Liver (tissue), 9 donors: ENCODE measurements around the gene MBOAT1. TPM values are rescaled to one million over a fixed set of nuclear protein-coding genes. Genes with fewer than 3 reads are reported as not detected.

Experiments used
- DNase-seq: peaks from one replicate; pipeline ENCODE4 v3.0.0-alpha.2; 2017; ENCODE audit warnings: low spot score
- H3K27ac ChIP-seq, 2 donors: one replicate each; pipeline ENCODE4 v1.7.0; 2013; ENCODE audit warnings: inconsistent platforms in 2 of 2, low read length in 2 of 2, control low read depth in 1 of 2, low read depth in 1 of 2, mild to moderate bottlenecking in 1 of 2
- H3K27me3 ChIP-seq, 4 donors: one replicate each; pipeline versions ENCODE4 v1.6.1 to v1.7.0; 2013; ENCODE audit warnings: low read length in 3 of 4, inconsistent platforms in 1 of 4, mild to moderate bottlenecking in 1 of 4, moderate library complexity in 1 of 4; ENCODE audit not compliant: control insufficient read depth in 4 of 4, insufficient read depth in 4 of 4
- H3K36me3 ChIP-seq, 4 donors: one replicate each; pipeline versions ENCODE4 v1.6.1 to v1.7.0; 2013; ENCODE audit warnings: low read length in 3 of 4, mild to moderate bottlenecking in 3 of 4, low read depth in 1 of 4, moderate library complexity in 1 of 4; ENCODE audit not compliant: control insufficient read depth in 4 of 4, insufficient read depth in 3 of 4
- H3K4me1 ChIP-seq, 4 donors: one replicate each; pipeline versions ENCODE4 v1.6.1 to v1.7.0; 2013; ENCODE audit warnings: low read length in 3 of 4, mild to moderate bottlenecking in 3 of 4, moderate library complexity in 1 of 4; ENCODE audit not compliant: control insufficient read depth in 4 of 4, insufficient read depth in 4 of 4
- H3K4me3 ChIP-seq, 3 donors: one replicate each; pipeline versions ENCODE4 v1.6.1 to v1.7.0; 2013; ENCODE audit warnings: low read length in 3 of 3, control low read depth in 1 of 3, low read depth in 1 of 3, mild to moderate bottlenecking in 1 of 3
- H3K9ac ChIP-seq, 2 donors: one replicate each; pipeline ENCODE4 v1.7.0; 2013; ENCODE audit warnings: low read length in 2 of 2, mild to moderate bottlenecking in 2 of 2, moderate library complexity in 2 of 2, control low read depth in 1 of 2, low read depth in 1 of 2
- H3K9me3 ChIP-seq, 4 donors: one replicate each; pipeline versions ENCODE4 v1.6.1 to v1.7.0; 2013; ENCODE audit warnings: low read length in 3 of 4; ENCODE audit not compliant: control insufficient read depth in 4 of 4
- EGR1 ChIP-seq, 2 donors: IDR thresholded peaks; 2 replicates each; pipeline ENCODE4 v1.6.1; 2016 to 2018; ENCODE audit warnings: antibody characterized with exemption in 2 of 2, low read depth in 2 of 2
- FOXA1 ChIP-seq: IDR thresholded peaks from 2 replicates; pipeline ENCODE4 v1.6.1; 2016; ENCODE audit warnings: antibody characterized with exemption
- JUND ChIP-seq, 2 donors: IDR thresholded peaks; 2 replicates each; pipeline ENCODE4 v1.6.1; 2016; ENCODE audit warnings: antibody characterized with exemption in 2 of 2
- NR2F2 ChIP-seq: IDR thresholded peaks from 2 replicates; pipeline ENCODE4 v1.6.1; 2016; ENCODE audit warnings: antibody characterized with exemption
- TAF1 ChIP-seq: conservative IDR thresholded peaks from 2 replicates; pipeline ENCODE4 v1.6.1; 2016; ENCODE audit warnings: antibody characterized with exemption, mild to moderate bottlenecking
- YY1 ChIP-seq: IDR thresholded peaks from 2 replicates; pipeline ENCODE4 v1.6.1; 2016; ENCODE audit warnings: antibody characterized with exemption, mild to moderate bottlenecking
- WGBS: extraction: QIAGEN DNeasy Blood & Tissue Kit; methylation state at CpG from one replicate; pipeline ENCODE4 v1.1.7; 2013; 5-methylcytosine and 5-hydroxymethylcytosine counted together
- polyA plus RNA-seq, 2 donors: library from polyadenylated mRNA; stranded (reverse) in 1 of 2; unstranded in 1 of 2; fragments of 200-250 nt in 1 of 2; fragments of >200 nt in 1 of 2; fragmentation: Nextera tagmentation in 1 of 2; extraction: Ambion mirVana in 1 of 2; gene quantifications; one replicate each; pipeline versions ENCODE4 v1.2.1 to v1.2.3, GENCODE V29; 2013 to 2015
- total RNA-seq, 2 donors: library from RNA; depleted of rRNA; stranded (reverse); fragments of >200 nt; gene quantifications; one replicate each; pipeline ENCODE4 v1.2.3, GENCODE V29; 2014
- TF ChIP-seq, protein P1 (sequence below): IDR thresholded peaks from 2 replicates; pipeline ENCODE4 v1.6.1; 2016; ENCODE audit warnings: antibody characterized with exemption
- TF ChIP-seq, protein P2 (sequence below): fragments of 150-350 bp; IDR thresholded peaks from 2 replicates; pipeline ENCODE4 v1.5.1; 2017; ENCODE audit warnings: improper control_type of control experiment, low read depth, low read length; ENCODE audit not compliant: missing input control
- TF ChIP-seq, protein P3 (sequence below): IDR thresholded peaks from 2 replicates; pipeline ENCODE4 v1.6.1; 2016; ENCODE audit warnings: antibody characterized with exemption, mild to moderate bottlenecking
- TF ChIP-seq, protein P4 (sequence below): IDR thresholded peaks from 2 replicates; pipeline ENCODE4 v1.6.1; 2016; ENCODE audit warnings: antibody characterized with exemption
- donor health status: healthy.
- donor health status: healthy.
- donor health status: healthy.
- donor health status: healthy.
- donor health status: healthy.

Gene MBOAT1
- total and polyA plus RNA-seq, 4 donors: 1.2 to 9.3 (median 3.3) TPM

GRCh38 chr6:20156824-20157223 is 55.4 kb downstream of the MBOAT1 start (continued):
- TF ChIP-seq, protein P1, sequence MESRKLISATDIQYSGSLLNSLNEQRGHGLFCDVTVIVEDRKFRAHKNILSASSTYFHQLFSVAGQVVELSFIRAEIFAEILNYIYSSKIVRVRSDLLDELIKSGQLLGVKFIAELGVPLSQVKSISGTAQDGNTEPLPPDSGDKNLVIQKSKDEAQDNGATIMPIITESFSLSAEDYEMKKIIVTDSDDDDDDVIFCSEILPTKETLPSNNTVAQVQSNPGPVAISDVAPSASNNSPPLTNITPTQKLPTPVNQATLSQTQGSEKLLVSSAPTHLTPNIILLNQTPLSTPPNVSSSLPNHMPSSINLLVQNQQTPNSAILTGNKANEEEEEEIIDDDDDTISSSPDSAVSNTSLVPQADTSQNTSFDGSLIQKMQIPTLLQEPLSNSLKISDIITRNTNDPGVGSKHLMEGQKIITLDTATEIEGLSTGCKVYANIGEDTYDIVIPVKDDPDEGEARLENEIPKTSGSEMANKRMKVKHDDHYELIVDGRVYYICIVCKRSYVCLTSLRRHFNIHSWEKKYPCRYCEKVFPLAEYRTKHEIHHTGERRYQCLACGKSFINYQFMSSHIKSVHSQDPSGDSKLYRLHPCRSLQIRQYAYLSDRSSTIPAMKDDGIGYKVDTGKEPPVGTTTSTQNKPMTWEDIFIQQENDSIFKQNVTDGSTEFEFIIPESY: no peak
- no peak for TF ChIP-seq FOXA1

- TF ChIP-seq EGR1 (IDR thresholded peaks at IDR 0.05; ENCODE audit: low read depth in 2 of 2): no peak
- DNase-seq: no peak
- no peaks in the 10 kb centered on the region for H3K9me3 ChIP-seq
- H3K36me3 ChIP-seq: no peaks in the 10 kb centered on the region
- H3K4me1 ChIP-seq: peaks cover 0 to 4% (median under 1%) of the 10 kb centered on the region in 4 donors
- no peak overlapping the region for H3K9ac ChIP-seq
- H3K27ac ChIP-seq: no peak overlapping the region
- H3K4me3 ChIP-seq: no peak overlapping the region
- H3K27me3 ChIP-seq: no peaks in the 10 kb centered on the region
- 80% methylated on average over 2 of the region's 2 CpGs for WGBS
Observed at GRCh38 chr6:20154753-20155152, 57.5 kb downstream of the MBOAT1 start.

DNA sequence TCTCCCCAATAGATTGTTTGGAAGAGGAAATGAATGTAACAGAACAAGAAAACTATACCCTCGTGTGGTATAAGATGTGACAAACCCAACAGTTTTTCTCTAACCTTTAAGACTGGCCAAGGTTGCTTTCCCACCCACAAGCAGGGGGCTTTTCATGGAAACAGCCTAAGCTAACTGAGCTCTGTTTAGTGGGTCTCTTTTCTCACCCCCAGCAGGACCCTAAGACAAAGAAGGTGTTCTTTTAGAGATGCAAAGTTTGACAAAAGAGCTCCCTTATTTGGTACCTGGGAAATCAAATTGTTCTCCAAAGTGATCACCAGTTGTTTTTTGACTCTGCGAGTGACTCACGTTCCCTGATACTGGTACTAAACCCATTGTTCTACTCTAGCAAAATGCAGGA is 59.1 kb downstream of the MBOAT1 start:
- TF ChIP-seq, protein P1: no peak
- TF ChIP-seq NR2F2 (no peak), YY1 (no peak), FOXA1 (no peak), JUND (IDR thresholded peaks at IDR 0.05) (no peak), TAF1 (no peak), EGR1 (IDR thresholded peaks at IDR 0.05; ENCODE audit: low read depth in 2 of 2) (no peak)
- TF ChIP-seq, protein P2, sequence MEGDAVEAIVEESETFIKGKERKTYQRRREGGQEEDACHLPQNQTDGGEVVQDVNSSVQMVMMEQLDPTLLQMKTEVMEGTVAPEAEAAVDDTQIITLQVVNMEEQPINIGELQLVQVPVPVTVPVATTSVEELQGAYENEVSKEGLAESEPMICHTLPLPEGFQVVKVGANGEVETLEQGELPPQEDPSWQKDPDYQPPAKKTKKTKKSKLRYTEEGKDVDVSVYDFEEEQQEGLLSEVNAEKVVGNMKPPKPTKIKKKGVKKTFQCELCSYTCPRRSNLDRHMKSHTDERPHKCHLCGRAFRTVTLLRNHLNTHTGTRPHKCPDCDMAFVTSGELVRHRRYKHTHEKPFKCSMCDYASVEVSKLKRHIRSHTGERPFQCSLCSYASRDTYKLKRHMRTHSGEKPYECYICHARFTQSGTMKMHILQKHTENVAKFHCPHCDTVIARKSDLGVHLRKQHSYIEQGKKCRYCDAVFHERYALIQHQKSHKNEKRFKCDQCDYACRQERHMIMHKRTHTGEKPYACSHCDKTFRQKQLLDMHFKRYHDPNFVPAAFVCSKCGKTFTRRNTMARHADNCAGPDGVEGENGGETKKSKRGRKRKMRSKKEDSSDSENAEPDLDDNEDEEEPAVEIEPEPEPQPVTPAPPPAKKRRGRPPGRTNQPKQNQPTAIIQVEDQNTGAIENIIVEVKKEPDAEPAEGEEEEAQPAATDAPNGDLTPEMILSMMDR: no peak
- TF ChIP-seq, protein P3, sequence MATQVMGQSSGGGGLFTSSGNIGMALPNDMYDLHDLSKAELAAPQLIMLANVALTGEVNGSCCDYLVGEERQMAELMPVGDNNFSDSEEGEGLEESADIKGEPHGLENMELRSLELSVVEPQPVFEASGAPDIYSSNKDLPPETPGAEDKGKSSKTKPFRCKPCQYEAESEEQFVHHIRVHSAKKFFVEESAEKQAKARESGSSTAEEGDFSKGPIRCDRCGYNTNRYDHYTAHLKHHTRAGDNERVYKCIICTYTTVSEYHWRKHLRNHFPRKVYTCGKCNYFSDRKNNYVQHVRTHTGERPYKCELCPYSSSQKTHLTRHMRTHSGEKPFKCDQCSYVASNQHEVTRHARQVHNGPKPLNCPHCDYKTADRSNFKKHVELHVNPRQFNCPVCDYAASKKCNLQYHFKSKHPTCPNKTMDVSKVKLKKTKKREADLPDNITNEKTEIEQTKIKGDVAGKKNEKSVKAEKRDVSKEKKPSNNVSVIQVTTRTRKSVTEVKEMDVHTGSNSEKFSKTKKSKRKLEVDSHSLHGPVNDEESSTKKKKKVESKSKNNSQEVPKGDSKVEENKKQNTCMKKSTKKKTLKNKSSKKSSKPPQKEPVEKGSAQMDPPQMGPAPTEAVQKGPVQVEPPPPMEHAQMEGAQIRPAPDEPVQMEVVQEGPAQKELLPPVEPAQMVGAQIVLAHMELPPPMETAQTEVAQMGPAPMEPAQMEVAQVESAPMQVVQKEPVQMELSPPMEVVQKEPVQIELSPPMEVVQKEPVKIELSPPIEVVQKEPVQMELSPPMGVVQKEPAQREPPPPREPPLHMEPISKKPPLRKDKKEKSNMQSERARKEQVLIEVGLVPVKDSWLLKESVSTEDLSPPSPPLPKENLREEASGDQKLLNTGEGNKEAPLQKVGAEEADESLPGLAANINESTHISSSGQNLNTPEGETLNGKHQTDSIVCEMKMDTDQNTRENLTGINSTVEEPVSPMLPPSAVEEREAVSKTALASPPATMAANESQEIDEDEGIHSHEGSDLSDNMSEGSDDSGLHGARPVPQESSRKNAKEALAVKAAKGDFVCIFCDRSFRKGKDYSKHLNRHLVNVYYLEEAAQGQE: no peak
- TF ChIP-seq, protein P4, sequence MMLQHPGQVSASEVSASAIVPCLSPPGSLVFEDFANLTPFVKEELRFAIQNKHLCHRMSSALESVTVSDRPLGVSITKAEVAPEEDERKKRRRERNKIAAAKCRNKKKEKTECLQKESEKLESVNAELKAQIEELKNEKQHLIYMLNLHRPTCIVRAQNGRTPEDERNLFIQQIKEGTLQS: no peak
- no peak for DNase-seq
- H3K4me1 ChIP-seq: peaks cover 0 to 4% (median under 1%) of the 10 kb centered on the region in 4 donors
- no peak overlapping the region for H3K27ac ChIP-seq
- no peaks in the 10 kb centered on the region for H3K36me3 ChIP-seq
- no peaks in the 10 kb centered on the region for H3K9me3 ChIP-seq
- H3K4me3 ChIP-seq: no peak overlapping the region
- H3K9ac ChIP-seq: no peak overlapping the region
- no peaks in the 10 kb centered on the region for H3K27me3 ChIP-seq
- WGBS: 93% methylated on average over 3 of the region's 3 CpGs
